ENCODE measurements around the gene KDM7A.

- TF ChIP-seq SUZ12 (IDR thresholded peaks at IDR 0.05; ENCODE audit: extremely low read depth, insufficient read depth, insufficient read length) (no peak), ZNF274 (IDR thresholded peaks at IDR 0.05; ENCODE audit: low read depth, low read length) (no peak), YY1 (IDR thresholded peaks at IDR 0.05; ENCODE audit: insufficient read depth, insufficient read length) (no peak)
Measured at GRCh38 chr7:140201393-140201792, 24.6 kb upstream of the KDM7A start.

Data from NT2/D1 (cell line).